OCI-LY7 (cell line): ENCODE results near the gene CORO1C. TPM values are rescaled to one million over a fixed set of nuclear protein-coding genes. Genes with fewer than 3 reads are reported as not detected.

Source experiments
- BruUV-seq: library from RNA; stranded (reverse); fragments of 400-500 nt; replicated peaks from 2 replicates; lab custom pipeline; 2021; lab: Mats Ljungman, UMichigan
- CTCF ChIA-PET: fragments of 300-600 bp; sonication (Branson Sonifier 250); formaldehyde crosslinking; loops from one replicate; lab custom pipeline; 2022; ENCODE audit warnings: antibody characterized with exemption; ENCODE audit not compliant: unreplicated experiment; lab: Charles Lee
- POLR2A ChIA-PET: fragments of 300-600 bp; sonication (Branson Sonifier 250); formaldehyde crosslinking; loops from one replicate; lab custom pipeline; 2022; ENCODE audit warnings: antibody characterized with exemption; lab: Charles Lee
- DNase-seq: peaks from one replicate; pipeline ENCODE4 v3.0.0-alpha.2; 2015; ENCODE audit warnings: low spot score
- H2AFZ ChIP-seq: fragments of 200-600 bp; sonication (generic), shearing (Covaris generic); 2 replicates; pipeline ENCODE4 v1.6.1; 2014; ENCODE audit warnings: mild to moderate bottlenecking, antibody characterized with exemption, low read length, moderate library complexity
- H3K27ac ChIP-seq: fragments of 200-600 bp; sonication (generic); 2 replicates; pipeline ENCODE4 v1.5.1; 2014; ENCODE audit warnings: mixed run types, low read depth, mild to moderate bottlenecking, moderate library complexity, low read length, inconsistent platforms; ENCODE audit not compliant: poor library complexity, severe bottlenecking
- H3K36me3 ChIP-seq: fragments of 200-600 bp; sonication (generic); 2 replicates; pipeline ENCODE4 v1.6.1; 2014; ENCODE audit warnings: mild to moderate bottlenecking, antibody characterized with exemption, low read length, moderate library complexity, mixed read lengths; ENCODE audit not compliant: insufficient read depth
- H3K4me1 ChIP-seq: fragments of 200-600 bp; sonication (generic); 2 replicates; pipeline ENCODE4 v1.5.1; 2014; ENCODE audit warnings: mild to moderate bottlenecking, low read length; ENCODE audit not compliant: insufficient read depth, poor library complexity, severe bottlenecking
- H3K4me2 ChIP-seq: fragments of 200-600 bp; sonication (generic); 2 replicates; pipeline ENCODE4 v1.6.1; 2014; ENCODE audit warnings: mild to moderate bottlenecking, low read length
- H3K4me3 ChIP-seq: fragments of 200-600 bp; sonication (generic); 2 replicates; pipeline ENCODE4 v1.5.1; 2014; ENCODE audit warnings: mild to moderate bottlenecking, low read depth, low read length; ENCODE audit not compliant: poor library complexity, severe bottlenecking
- H3K79me2 ChIP-seq: fragments of 200-600 bp; sonication (generic); 2 replicates; pipeline ENCODE4 v1.6.1; 2016; ENCODE audit warnings: low read depth, mild to moderate bottlenecking, low read length, moderate library complexity, mixed read lengths; ENCODE audit not compliant: insufficient read depth
- H3K9me2 ChIP-seq: fragments of 200-600 bp; sonication (generic); 2 replicates; pipeline ENCODE4 v1.6.1; 2016; ENCODE audit warnings: mild to moderate bottlenecking, low read length, mixed read lengths; ENCODE audit not compliant: insufficient read depth
- H3K9me3 ChIP-seq: fragments of 200-600 bp; sonication (generic); 2 replicates; pipeline ENCODE4 v1.6.1; 2014; ENCODE audit warnings: mild to moderate bottlenecking, mixed run types, low read length, mixed read lengths
- H4K20me1 ChIP-seq: fragments of 200-600 bp; sonication (generic); 2 replicates; pipeline ENCODE4 v1.6.1; 2014; ENCODE audit warnings: mild to moderate bottlenecking, antibody characterized with exemption, low read length, moderate library complexity, mixed read lengths; ENCODE audit not compliant: insufficient read depth
- CTCF ChIP-seq: fragments of 200-600 bp; sonication (generic); conservative IDR thresholded peaks from 2 replicates; pipeline ENCODE4 v1.5.1; 2014; ENCODE audit warnings: mild to moderate bottlenecking, antibody characterized with exemption, low read length, moderate library complexity, mixed read lengths
- EZH2phosphoT487 ChIP-seq: fragments of 200-600 bp; sonication (generic); IDR thresholded peaks from 2 replicates; pipeline ENCODE4 v1.6.1; 2018; ENCODE audit warnings: low read depth, borderline replicate concordance, mild to moderate bottlenecking, mixed run types, antibody characterized with exemption, low read length, moderate library complexity, mixed read lengths
- intact Hi-C: fragments of 100-400 bp; cut with micrococcal nuclease; formaldehyde crosslinking; loops from one replicate; pipeline ENCODE4 v1.10.0; 2022; ENCODE audit not compliant: unreplicated experiment
- total RNA-seq, 2 experiments: library from RNA; depleted of rRNA in 1 of 2; stranded (reverse); fragments of >200 nt in 1 of 2; shearing (Covaris generic) in 1 of 2; gene quantifications; 2 replicates each; pipeline ENCODE4 v1.2.3, GENCODE V29; 2014 to 2022

The CORO1C gene
- total RNA-seq, 2 experiments from 2014 or later = 74.7 to 148 TPM

GRCh38 chr12:108778053-108778452, 46.7 kb upstream of the CORO1C start:
- Histone ChIP-seq H3K79me2 (no peaks in the 10 kb centered on the region), H2AFZ (no peak overlapping the region), H3K4me2 (no peak overlapping the region), H3K9me3 (no peaks in the 10 kb centered on the region), H3K4me3 (no peak overlapping the region), H4K20me1 (no peaks in the 10 kb centered on the region), H3K27ac (no peak overlapping the region), H3K4me1 (peaks cover 31% of the 10 kb centered on the region), H3K9me2 (no peaks in the 10 kb centered on the region), H3K36me3 (no peaks in the 10 kb centered on the region)
- ChIA-PET CTCF (no interaction called here), POLR2A (interaction anchor here (0.6 kb wide), 1 partner anchor 20 kb away, joined by 3 read pairs; no protein-coding TSS in a partner anchor)
- no peak for DNase-seq
- BruUV-seq = no TSS peak
- intact Hi-C loops = no loop called here
- TF ChIP-seq CTCF (no peak), EZH2phosphoT487 (no peak)

- POLR2A ChIA-PET = interaction anchor here (0.5 to 0.8 kb wide), 5 partner anchors 27 to 1117 kb away, joined by 3 to 6 read pairs (median 3); no protein-coding TSS in a partner anchor
- H3K4me2 ChIP-seq = peak overlapping the region; percentile 36; the same call in 1 of the 2 replicates
- no peak overlapping the region for H3K4me3 ChIP-seq
- CTCF ChIA-PET = no interaction called here
- no peaks in the 10 kb centered on the region for H3K9me3 ChIP-seq
- TF ChIP-seq EZH2phosphoT487 = no peak
- TF ChIP-seq CTCF = no peak
- no peaks in the 10 kb centered on the region for H3K79me2 ChIP-seq
- peaks cover 36% of the 10 kb centered on the region for H3K4me1 ChIP-seq
- BruUV-seq = no TSS peak
- H2AFZ ChIP-seq = no peak overlapping the region
- H3K27ac ChIP-seq = no peak overlapping the region
- H4K20me1 ChIP-seq = no peaks in the 10 kb centered on the region
- no peaks in the 10 kb centered on the region for H3K36me3 ChIP-seq
- no peak for DNase-seq
- no peaks in the 10 kb centered on the region for H3K9me2 ChIP-seq
- intact Hi-C loops = no loop called here
Measured at GRCh38 chr12:108777156-108777555, 45.8 kb upstream of the CORO1C start.
